ENCODE results near the gene MYO1C. TPM values are rescaled to one million over a fixed set of nuclear protein-coding genes. Genes with fewer than 3 reads are reported as not detected.

Gene MYO1C
- total and polyA plus RNA-seq, 3 donors from 2014 or later = 45.0 to 68.3 (median 49.2) TPM

GRCh38 chr17:1435326-1435725, 57.2 kb downstream of the MYO1C start:
- WGBS, 2 donors = 92 to 93% methylated on average over 3 of the region's 3 CpGs
- Histone ChIP-seq H3K27me3 (no peaks in the 10 kb centered on the region), H3K27ac (no peak overlapping the region), H3K36me3 (ENCODE audit: low read depth, missing control alignments) (no peaks in the 10 kb centered on the region), H3K9me3 (no peaks in the 10 kb centered on the region), H3K4me1 (peaks cover 25% of the 10 kb centered on the region), H3K4me3 (no peak overlapping the region)
- no peak for DNase-seq
- intact Hi-C loops (cut with DNase I; ENCODE audit: low total_unique reads) = no loop called here
- TF ChIP-seq, protein P1, sequence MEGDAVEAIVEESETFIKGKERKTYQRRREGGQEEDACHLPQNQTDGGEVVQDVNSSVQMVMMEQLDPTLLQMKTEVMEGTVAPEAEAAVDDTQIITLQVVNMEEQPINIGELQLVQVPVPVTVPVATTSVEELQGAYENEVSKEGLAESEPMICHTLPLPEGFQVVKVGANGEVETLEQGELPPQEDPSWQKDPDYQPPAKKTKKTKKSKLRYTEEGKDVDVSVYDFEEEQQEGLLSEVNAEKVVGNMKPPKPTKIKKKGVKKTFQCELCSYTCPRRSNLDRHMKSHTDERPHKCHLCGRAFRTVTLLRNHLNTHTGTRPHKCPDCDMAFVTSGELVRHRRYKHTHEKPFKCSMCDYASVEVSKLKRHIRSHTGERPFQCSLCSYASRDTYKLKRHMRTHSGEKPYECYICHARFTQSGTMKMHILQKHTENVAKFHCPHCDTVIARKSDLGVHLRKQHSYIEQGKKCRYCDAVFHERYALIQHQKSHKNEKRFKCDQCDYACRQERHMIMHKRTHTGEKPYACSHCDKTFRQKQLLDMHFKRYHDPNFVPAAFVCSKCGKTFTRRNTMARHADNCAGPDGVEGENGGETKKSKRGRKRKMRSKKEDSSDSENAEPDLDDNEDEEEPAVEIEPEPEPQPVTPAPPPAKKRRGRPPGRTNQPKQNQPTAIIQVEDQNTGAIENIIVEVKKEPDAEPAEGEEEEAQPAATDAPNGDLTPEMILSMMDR (IDR thresholded peaks at IDR 0.05) = no peak

DNA sequence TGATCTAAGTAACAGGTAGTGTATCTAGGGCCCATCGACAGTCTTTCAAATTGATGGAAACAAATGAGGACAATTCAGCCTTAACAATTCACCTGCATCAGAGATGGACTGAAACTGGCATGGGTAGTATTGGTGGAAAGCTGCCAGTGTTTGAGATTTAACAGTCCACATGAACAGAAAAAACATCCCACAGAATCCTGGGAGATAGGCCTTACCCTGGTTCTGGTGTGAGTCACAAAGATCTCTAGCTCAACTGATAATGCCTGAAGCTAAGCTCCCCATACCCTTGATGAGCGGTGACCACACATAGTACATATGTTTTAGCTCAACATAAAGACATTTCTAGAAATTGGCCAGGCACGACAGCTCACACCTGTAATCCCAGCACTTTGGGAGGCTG, 58.3 kb downstream of the MYO1C start:
- H3K36me3 ChIP-seq (ENCODE audit: low read depth, missing control alignments) = no peaks in the 10 kb centered on the region
- no peaks in the 10 kb centered on the region for H3K27me3 ChIP-seq
- DNase-seq = no peak
- H3K9me3 ChIP-seq = no peaks in the 10 kb centered on the region
- peaks cover 25% of the 10 kb centered on the region for H3K4me1 ChIP-seq
- intact Hi-C loops (cut with DNase I; ENCODE audit: low total_unique reads) = no loop called here
- 92 to 97% methylated on average over 3 of the region's 3 CpGs for WGBS, 2 donors
- TF ChIP-seq, protein P1 (IDR thresholded peaks at IDR 0.05) = no peak
- no peak for TF ChIP-seq POLR2A (IDR thresholded peaks at IDR 0.05)
- no peak overlapping the region for H3K27ac ChIP-seq
- H3K4me3 ChIP-seq = no peak overlapping the region

- 42 to 52% methylated on average over 2 of the region's 2 CpGs for WGBS, 2 donors
- no peak for TF ChIP-seq POLR2A (IDR thresholded peaks at IDR 0.05)
- TF ChIP-seq, protein P1 (IDR thresholded peaks at IDR 0.05) = no peak
- Histone ChIP-seq H3K4me1 (peaks cover 18% of the 10 kb centered on the region), H3K9me3 (no peaks in the 10 kb centered on the region), H3K4me3 (no peak overlapping the region), H3K27me3 (no peaks in the 10 kb centered on the region), H3K36me3 (ENCODE audit: low read depth, missing control alignments) (no peaks in the 10 kb centered on the region), H3K27ac (peak overlapping the region in 1 of 2 donors; percentile 13)
- intact Hi-C loops (cut with DNase I; ENCODE audit: low total_unique reads) = no loop called here
- DNase-seq = no peak
Measured at GRCh38 chr17:1431631-1432104, 60.8 kb downstream of the MYO1C start.

- H3K27me3 ChIP-seq = no peaks in the 10 kb centered on the region
- WGBS, 2 donors = 81 to 83% methylated on average over 10 of the region's 10 CpGs
- H3K4me1 ChIP-seq = peaks cover 5% of the 10 kb centered on the region
- H3K36me3 ChIP-seq (ENCODE audit: low read depth, missing control alignments) = no peaks in the 10 kb centered on the region
- intact Hi-C loops (cut with DNase I; ENCODE audit: low total_unique reads) = no loop called here
- no peak for DNase-seq
- no peak overlapping the region for H3K4me3 ChIP-seq
- no peak overlapping the region for H3K27ac ChIP-seq
- no peak for TF ChIP-seq POLR2A (IDR thresholded peaks at IDR 0.05)
- TF ChIP-seq, protein P1 (IDR thresholded peaks at IDR 0.05) = no peak
- H3K9me3 ChIP-seq = no peaks in the 10 kb centered on the region
Measured at GRCh38 chr17:1423456-1424135, 68.9 kb downstream of the MYO1C start.

- Histone ChIP-seq H3K4me3 (no peak overlapping the region), H3K27me3 (no peaks in the 10 kb centered on the region), H3K27ac (no peak overlapping the region), H3K36me3 (ENCODE audit: low read depth, missing control alignments) (no peaks in the 10 kb centered on the region), H3K4me1 (peaks cover 5% of the 10 kb centered on the region), H3K9me3 (no peaks in the 10 kb centered on the region)
- TF ChIP-seq, protein P1 (IDR thresholded peaks at IDR 0.05) = no peak
- no peak for TF ChIP-seq POLR2A (IDR thresholded peaks at IDR 0.05)
- WGBS, 2 donors = 54 to 78% methylated on average over 7 of the region's 7 CpGs
- intact Hi-C loops (cut with DNase I; ENCODE audit: low total_unique reads) = no loop called here
- DNase-seq = no peak
Measured at GRCh38 chr17:1422885-1423284, 69.6 kb downstream of the MYO1C start.

All from testis (tissue), 3 donors.